Type B pancreatic cell (in vitro differentiated cells): ENCODE measurements around the gene IPO5. TPM values are rescaled to one million over a fixed set of nuclear protein-coding genes. Genes with fewer than 3 reads are reported as not detected.
"Not testable (repeated sequence)": the region's sequence is repeated elsewhere in the genome, so short reads cannot be mapped to it uniquely, and the experiment has no call there.

Experiments
- DNase-seq: peaks from one replicate; pipeline ENCODE4 v3.0.0; 2021; ENCODE audit warnings: mixed read lengths; ENCODE audit not compliant: unreplicated experiment; ENCODE audit errors: extremely low spot score
- H3K27ac Mint-ChIP-seq: 2 replicates; pipeline ENCODE4 v1.8.0; 2021; ENCODE audit warnings: mild to moderate bottlenecking, mixed read lengths
- H3K27me3 Mint-ChIP-seq: 2 replicates; pipeline ENCODE4 v1.8.0; 2021; ENCODE audit warnings: mixed read lengths
- H3K36me3 Mint-ChIP-seq: 2 replicates; pipeline ENCODE4 v1.8.0; 2021; ENCODE audit warnings: mixed read lengths
- H3K4me1 Mint-ChIP-seq: one replicate; pipeline ENCODE4 v1.8.0; 2021; ENCODE audit warnings: mixed read lengths; ENCODE audit not compliant: unreplicated experiment
- H3K4me3 Mint-ChIP-seq: 2 replicates; pipeline ENCODE4 v1.8.0; 2021; ENCODE audit warnings: mild to moderate bottlenecking, mixed read lengths
- H3K9me3 Mint-ChIP-seq: 2 replicates; pipeline ENCODE4 v1.8.0; 2021; ENCODE audit warnings: mixed read lengths
- CTCF ChIP-seq: fragments of 200-600 bp; sonication (generic); conservative IDR thresholded peaks from 2 replicates; pipeline ENCODE4 v1.5.0; 2021; ENCODE audit warnings: antibody characterized with exemption, mild to moderate bottlenecking
- total RNA-seq: library from RNA; stranded (reverse); gene quantifications from 2 replicates; pipeline ENCODE4 v1.2.1, GENCODE V29; 2021; ENCODE audit warnings: low replicate concordance

IPO5 gene
- total RNA-seq, 1 donor from 2014 or later, result 202 TPM

GRCh38 chr13:98039261-98039660 is 85.8 kb downstream of the IPO5 start:
- no peak for DNase-seq
- Mint-ChIP-seq H3K4me3 (no peak overlapping the region), H3K9me3 (no peaks in the 10 kb centered on the region), H3K4me1 (no peaks in the 10 kb centered on the region), H3K27ac (no peak overlapping the region), H3K36me3 (no peaks in the 10 kb centered on the region), H3K27me3 (peaks cover 5% of the 10 kb centered on the region)
- TF ChIP-seq CTCF, result no peak

- Mint-ChIP-seq H3K4me1 (no peaks in the 10 kb centered on the region), H3K4me3 (no peak overlapping the region), H3K27ac (no peak overlapping the region), H3K9me3 (no peaks in the 10 kb centered on the region), H3K36me3 (no peaks in the 10 kb centered on the region), H3K27me3 (peaks cover 5% of the 10 kb centered on the region)
- no peak for DNase-seq
- no peak for TF ChIP-seq CTCF
These were observed 86.5 kb downstream of the IPO5 start for GRCh38 chr13:98039964-98040363.

- Mint-ChIP-seq H3K36me3 (no peaks in the 10 kb centered on the region), H3K9me3 (no peaks in the 10 kb centered on the region), H3K4me1 (no peaks in the 10 kb centered on the region), H3K4me3 (no peak overlapping the region), H3K27me3 (peaks cover 5% of the 10 kb centered on the region), H3K27ac (no peak overlapping the region)
- no peak for TF ChIP-seq CTCF
- DNase-seq, result no peak
These were observed 87.8 kb downstream of the IPO5 start for GRCh38 chr13:98041081-98041820.

GRCh38 chr13:98044301-98044700 is 90.8 kb downstream of the IPO5 start:
- no peak for TF ChIP-seq CTCF
- Mint-ChIP-seq H3K4me3 (no peak overlapping the region), H3K27me3 (peaks cover 5% of the 10 kb centered on the region), H3K27ac (no peak overlapping the region), H3K4me1 (peaks cover 9% of the 10 kb centered on the region), H3K36me3 (no peaks in the 10 kb centered on the region), H3K9me3 (no peaks in the 10 kb centered on the region)
- DNase-seq, result no peak

GRCh38 chr13:98047785-98048184 is 94.3 kb downstream of the IPO5 start:
- not testable (repeated sequence) for H3K27ac Mint-ChIP-seq

GRCh38 chr13:98048265-98048664 is 94.8 kb downstream of the IPO5 start:
- no peak overlapping the region for H3K4me3 Mint-ChIP-seq
- no peak overlapping the region for H3K27ac Mint-ChIP-seq

More at GRCh38 chr13:98047785-98048184, 94.3 kb downstream of the IPO5 start:
- not testable (repeated sequence) for H3K4me3 Mint-ChIP-seq, H3K27me3 Mint-ChIP-seq, H3K9me3 Mint-ChIP-seq, H3K36me3 Mint-ChIP-seq, H3K4me1 Mint-ChIP-seq, DNase-seq

More at GRCh38 chr13:98048265-98048664, 94.8 kb downstream of the IPO5 start:
- no peaks in the 10 kb centered on the region for H3K27me3 Mint-ChIP-seq
- no peak for DNase-seq
- H3K36me3 Mint-ChIP-seq, result no peaks in the 10 kb centered on the region
- H3K4me1 Mint-ChIP-seq, result peaks cover 9% of the 10 kb centered on the region
- H3K9me3 Mint-ChIP-seq, result no peaks in the 10 kb centered on the region
- TF ChIP-seq CTCF, result no peak
